ENCODE measurements around the gene PBXIP1. TPM values are rescaled to one million over a fixed set of nuclear protein-coding genes. Genes with fewer than 3 reads are reported as not detected.

PBXIP1 gene
- total and polyA plus RNA-seq, 7 donors, result 8.3 to 251 (median 178) TPM

GRCh38 chr1:154962795-154963330, 7.0 kb upstream of the PBXIP1 start:
- intact Hi-C loops (cut with DNase I), result loop anchor here (5.0 kb wide), 1 partner anchor 34 kb away; no protein-coding TSS in a partner anchor
- WGBS, 2 donors, result 76 to 81% methylated on average over 6 of the region's 6 CpGs
- TF ChIP-seq POLR2AphosphoS5 (IDR thresholded peaks at IDR 0.05), result no peak
- no peak for TF ChIP-seq EP300 (IDR thresholded peaks at IDR 0.05)
- no peak for TF ChIP-seq POLR2A (IDR thresholded peaks at IDR 0.05)
- H3K9me3 ChIP-seq, result no peaks in the 10 kb centered on the region
- H3K4me3 ChIP-seq, result peak overlapping the region; percentile 69 to 98 (median 92)
- H3K27ac ChIP-seq, result peak overlapping the region; percentile 94 to 99 (median 96)
- DNase-seq, result no peak
- H3K27me3 ChIP-seq, result no peaks in the 10 kb centered on the region
- peaks cover 29 to 68% (median 51%) of the 10 kb centered on the region in 4 donors for H3K36me3 ChIP-seq
- peaks cover 0 to 33% (median 30%) of the 10 kb centered on the region in 4 donors for H3K4me1 ChIP-seq

GRCh38 chr1:154962156-154962749, 6.4 kb upstream of the PBXIP1 start:
- intact Hi-C loops (cut with DNase I), result loop anchor here (5.0 kb wide), 1 partner anchor 35 kb away; no protein-coding TSS in a partner anchor
- peak overlapping the region; percentile 69 to 98 (median 92) for H3K4me3 ChIP-seq
- no peaks in the 10 kb centered on the region for H3K27me3 ChIP-seq
- TF ChIP-seq EP300 (IDR thresholded peaks at IDR 0.05) (no peak), POLR2A (IDR thresholded peaks at IDR 0.05) (no peak), CTCF (IDR thresholded peaks at IDR 0.05) (no peak), POLR2AphosphoS5 (IDR thresholded peaks at IDR 0.05) (no peak)
- H3K4me1 ChIP-seq, result peaks cover 0 to 38% (median 32%) of the 10 kb centered on the region in 4 donors
- H3K9me3 ChIP-seq, result no peaks in the 10 kb centered on the region
- no peak for DNase-seq
- peaks cover 23 to 62% (median 48%) of the 10 kb centered on the region in 4 donors for H3K36me3 ChIP-seq
- 2 to 3% methylated on average over 25 of the region's 25 CpGs for WGBS, 2 donors
- peak overlapping the region; percentile 94 to 99 (median 96) for H3K27ac ChIP-seq

- 0 to 1% methylated on average over 93 of the region's 93 CpGs for WGBS, 2 donors
- no peaks in the 10 kb centered on the region for H3K27me3 ChIP-seq
- H3K9me3 ChIP-seq, result no peaks in the 10 kb centered on the region
- H3K4me1 ChIP-seq, result peaks cover 0 to 45% (median 39%) of the 10 kb centered on the region in 4 donors
- H3K36me3 ChIP-seq, result peaks cover 21 to 54% (median 41%) of the 10 kb centered on the region in 4 donors
- DNase-seq, result peak; percentile 88
- TF ChIP-seq POLR2AphosphoS5 (IDR thresholded peaks at IDR 0.05) (peak; percentile 83 to 96 (median 90)), POLR2A (IDR thresholded peaks at IDR 0.05) (peak; percentile 59 to 87), CTCF (IDR thresholded peaks at IDR 0.05) (peak in 2 of 4 experiments; percentile 42 to 60), EP300 (IDR thresholded peaks at IDR 0.05) (no peak)
- peak within 1 kb of the TSS; percentile 69 to 98 (median 92) for H3K4me3 ChIP-seq
- intact Hi-C loops (cut with DNase I), result loop anchor here (1.0 to 5.0 kb wide), 2 partner anchors 36 to 56 kb away; no protein-coding TSS in a partner anchor
- H3K27ac ChIP-seq, result peak within 1 kb of the TSS; percentile 94 to 99 (median 96)
Observed at GRCh38 chr1:154961207-154962155, 5.6 kb upstream of the PBXIP1 start, which contains the start of gene PYGO2. TSS of gene PYGO2 (minus strand) at chr1:154961782. CDS start at chr1:154961576, 206 bp downstream.

GRCh38 chr1:154960446-154961136, 4.7 kb upstream of the PBXIP1 start:
- peak overlapping the region; percentile 94 to 99 (median 96) for H3K27ac ChIP-seq
- H3K4me1 ChIP-seq, result peaks cover 0 to 49% (median 43%) of the 10 kb centered on the region in 4 donors
- H3K9me3 ChIP-seq, result no peaks in the 10 kb centered on the region
- WGBS, 2 donors, result 25 to 28% methylated on average over 10 of the region's 10 CpGs
- peaks cover 21 to 45% (median 34%) of the 10 kb centered on the region in 4 donors for H3K36me3 ChIP-seq
- intact Hi-C loops (cut with DNase I), result loop anchor here (1.0 to 5.0 kb wide), 2 partner anchors 37 to 57 kb away; no protein-coding TSS in a partner anchor
- no peaks in the 10 kb centered on the region for H3K27me3 ChIP-seq
- H3K4me3 ChIP-seq, result peak overlapping the region; percentile 69 to 98 (median 92)
- no peak for DNase-seq
- TF ChIP-seq POLR2AphosphoS5 (IDR thresholded peaks at IDR 0.05), result no peak
- no peak for TF ChIP-seq POLR2A (IDR thresholded peaks at IDR 0.05)

GRCh38 chr1:154959426-154959780, 3.5 kb upstream of the PBXIP1 start:
- intact Hi-C loops (cut with DNase I), result no loop called here
- H3K9me3 ChIP-seq, result no peaks in the 10 kb centered on the region
- WGBS, 2 donors, result 94 to 96% methylated on average over 7 of the region's 7 CpGs
- H3K4me3 ChIP-seq, result no peak overlapping the region
- no peak for TF ChIP-seq POLR2A (IDR thresholded peaks at IDR 0.05)
- no peak for TF ChIP-seq POLR2AphosphoS5 (IDR thresholded peaks at IDR 0.05)
- TF ChIP-seq EP300 (IDR thresholded peaks at IDR 0.05), result no peak
- TF ChIP-seq CTCF (IDR thresholded peaks at IDR 0.05), result no peak
- no peak for DNase-seq
- H3K27me3 ChIP-seq, result no peaks in the 10 kb centered on the region
- peaks cover 16 to 34% (median 25%) of the 10 kb centered on the region in 4 donors for H3K36me3 ChIP-seq
- H3K27ac ChIP-seq, result peak overlapping the region in 1 of 4 donors; percentile 11
- peaks cover 0 to 61% (median 55%) of the 10 kb centered on the region in 4 donors for H3K4me1 ChIP-seq
